ENCODE measurements around the gene ARAP3.
"Not testable (repeated sequence)": the region's sequence is repeated elsewhere in the genome, so short reads cannot be mapped to it uniquely, and the experiment has no call there.

ARAP3 gene

GRCh38 chr5:141615991-141616720 is 65.9 kb downstream of the ARAP3 start:
- H3K9me3 ChIP-seq (ENCODE audit: insufficient read depth, low read length, severe bottlenecking): no peaks in the 10 kb centered on the region
- peak overlapping the region; percentile 77 for H3K4me2 ChIP-seq (ENCODE audit: insufficient read depth, low read length)
- peak overlapping the region; percentile 25; the same call in 1 of the 2 replicates for H3K9ac ChIP-seq (ENCODE audit: low read depth, low read length)
- peaks cover 70% of the 10 kb centered on the region for H3K4me1 ChIP-seq (ENCODE audit: insufficient read depth, low read length)
- no peak overlapping the region for H2AFZ ChIP-seq (ENCODE audit: low read depth, low read length)
- H4K20me1 ChIP-seq (ENCODE audit: insufficient read depth, low read length): peaks cover 14% of the 10 kb centered on the region; the same call in 1 of the 2 replicates
- no peaks in the 10 kb centered on the region for H3K27me3 ChIP-seq (ENCODE audit: insufficient read depth, low read length, poor library complexity)
- TF ChIP-seq EZH2 (IDR thresholded peaks at IDR 0.05; ENCODE audit: borderline replicate concordance, low read depth, low read length, severe bottlenecking): no peak
- TF ChIP-seq CTCF (IDR thresholded peaks at IDR 0.05; ENCODE audit: borderline replicate concordance, extremely low read depth, low read length, poor library complexity, severe bottlenecking): no peak
- peaks cover 35% of the 10 kb centered on the region for H3K36me3 ChIP-seq (ENCODE audit: insufficient read depth, low read length)
- H3K27ac ChIP-seq (ENCODE audit: low read length): peak overlapping the region; percentile 57
- DNase-seq (no peak), ATAC-seq (ENCODE audit: insufficient read depth, low read depth) (no peak)
- peak overlapping the region in 1 of 2 experiments; percentile 69; a peak in 2 of 4 replicates for H3K4me3 ChIP-seq (ENCODE audit: low read depth in 1 of 2, low read length in 2 of 2)
- H3K79me2 ChIP-seq (ENCODE audit: insufficient read depth, low read length): peaks cover 79% of the 10 kb centered on the region

- H3K36me3 ChIP-seq (ENCODE audit: insufficient read depth, low read length): peaks cover 36% of the 10 kb centered on the region
- no peak overlapping the region for H3K9ac ChIP-seq (ENCODE audit: low read depth, low read length)
- peak overlapping the region; percentile 24; the same call in 1 of the 2 replicates for H3K4me2 ChIP-seq (ENCODE audit: insufficient read depth, low read length)
- DNase-seq (no peak), ATAC-seq (ENCODE audit: insufficient read depth, low read depth) (no peak)
- peak overlapping the region; percentile 45; the same call in 1 of the 2 replicates for H3K27ac ChIP-seq (ENCODE audit: low read length)
- H3K4me3 ChIP-seq (ENCODE audit: low read depth in 1 of 2, low read length in 2 of 2): no peak overlapping the region
- H3K79me2 ChIP-seq (ENCODE audit: insufficient read depth, low read length): peaks cover 98% of the 10 kb centered on the region
- H4K20me1 ChIP-seq (ENCODE audit: insufficient read depth, low read length): peaks cover 18% of the 10 kb centered on the region; the same call in 1 of the 2 replicates
- no peak overlapping the region for H2AFZ ChIP-seq (ENCODE audit: low read depth, low read length)
- H3K27me3 ChIP-seq (ENCODE audit: insufficient read depth, low read length, poor library complexity): no peaks in the 10 kb centered on the region
- no peak for TF ChIP-seq EZH2 (IDR thresholded peaks at IDR 0.05; ENCODE audit: borderline replicate concordance, low read depth, low read length, severe bottlenecking)
- TF ChIP-seq CTCF (IDR thresholded peaks at IDR 0.05; ENCODE audit: borderline replicate concordance, extremely low read depth, low read length, poor library complexity, severe bottlenecking): no peak
- H3K4me1 ChIP-seq (ENCODE audit: insufficient read depth, low read length): peaks cover 86% of the 10 kb centered on the region
- no peaks in the 10 kb centered on the region for H3K9me3 ChIP-seq (ENCODE audit: insufficient read depth, low read length, severe bottlenecking)
These were observed 68.7 kb downstream of the ARAP3 start for GRCh38 chr5:141613344-141613743.

GRCh38 chr5:141611289-141611688 is 70.7 kb downstream of the ARAP3 start:
- Histone ChIP-seq H3K27ac (ENCODE audit: low read length) (peak overlapping the region; percentile 34), H3K36me3 (ENCODE audit: insufficient read depth, low read length) (peaks cover 28% of the 10 kb centered on the region), H2AFZ (ENCODE audit: low read depth, low read length) (no peak overlapping the region), H3K4me2 (ENCODE audit: insufficient read depth, low read length) (0 out of 2 replicates have a peak overlapping the region, but pooled peaks have one; percentile 32), H3K4me1 (ENCODE audit: insufficient read depth, low read length) (peaks cover 89% of the 10 kb centered on the region), H3K9me3 (ENCODE audit: insufficient read depth, low read length, severe bottlenecking) (no peaks in the 10 kb centered on the region), H4K20me1 (ENCODE audit: insufficient read depth, low read length) (peaks cover 8% of the 10 kb centered on the region; the same call in 1 of the 2 replicates), H3K27me3 (ENCODE audit: insufficient read depth, low read length, poor library complexity) (no peaks in the 10 kb centered on the region), H3K9ac (ENCODE audit: low read depth, low read length) (no peak overlapping the region), H3K79me2 (ENCODE audit: insufficient read depth, low read length) (peaks cover 98% of the 10 kb centered on the region), H3K4me3 (ENCODE audit: low read depth in 1 of 2, low read length in 2 of 2) (no peak overlapping the region)
- ATAC-seq (ENCODE audit: insufficient read depth, low read depth): no peak
- TF ChIP-seq EZH2 (IDR thresholded peaks at IDR 0.05; ENCODE audit: borderline replicate concordance, low read depth, low read length, severe bottlenecking) (no peak), CTCF (IDR thresholded peaks at IDR 0.05; ENCODE audit: borderline replicate concordance, extremely low read depth, low read length, poor library complexity, severe bottlenecking) (no peak)
- no peak for DNase-seq

GRCh38 chr5:141609921-141610320 is 72.1 kb downstream of the ARAP3 start:
- not testable (repeated sequence) for H4K20me1 ChIP-seq (ENCODE audit: insufficient read depth, low read length); H3K27me3 ChIP-seq (ENCODE audit: insufficient read depth, low read length, poor library complexity); H3K9ac ChIP-seq (ENCODE audit: low read depth, low read length); DNase-seq; H2AFZ ChIP-seq (ENCODE audit: low read depth, low read length); ATAC-seq (ENCODE audit: insufficient read depth, low read depth); H3K9me3 ChIP-seq (ENCODE audit: insufficient read depth, low read length, severe bottlenecking); H3K4me3 ChIP-seq (ENCODE audit: low read depth in 1 of 2, low read length in 2 of 2)
- H3K4me1 ChIP-seq (ENCODE audit: insufficient read depth, low read length): peaks cover 95% of the 10 kb centered on the region
- peaks cover 91% of the 10 kb centered on the region for H3K79me2 ChIP-seq (ENCODE audit: insufficient read depth, low read length)
- H3K4me2 ChIP-seq (ENCODE audit: insufficient read depth, low read length): peak overlapping the region; percentile 38; the same call in 1 of the 2 replicates
- H3K36me3 ChIP-seq (ENCODE audit: insufficient read depth, low read length): peaks cover 23% of the 10 kb centered on the region; the same call in 1 of the 2 replicates
- peak overlapping the region; percentile 92 for H3K27ac ChIP-seq (ENCODE audit: low read length)

Data from DND-41 (cell line).